AG20443 (cell line): ENCODE measurements around the gene NPTN.
"Not testable (repeated sequence)": the region's sequence is repeated elsewhere in the genome, so short reads cannot be mapped to it uniquely, and the experiment has no call there.

Experiments
- DNase-seq: peaks from one replicate; pipeline ENCODE4 v3.0.0; 2012; ENCODE audit warnings: low spot score, mixed read lengths

NPTN gene

GRCh38 chr15:73570355-73571032 is 62.7 kb downstream of the NPTN start:
- DNase-seq, result no peak

- DNase-seq, result no peak
Measured at GRCh38 chr15:73569361-73569760, 63.8 kb downstream of the NPTN start.

GRCh38 chr15:73568564-73569280 is 64.5 kb downstream of the NPTN start:
- DNase-seq, result no peak

- DNase-seq, result no peak
Measured at GRCh38 chr15:73567020-73567419, 66.2 kb downstream of the NPTN start.

GRCh38 chr15:73564255-73564654 is 68.9 kb downstream of the NPTN start:
- peak; percentile 71 for DNase-seq

- DNase-seq, result peak; percentile 31
Measured at GRCh38 chr15:73560501-73561117, 72.6 kb downstream of the NPTN start.

GRCh38 chr15:73558529-73558928 is 74.7 kb downstream of the NPTN start:
- DNase-seq, result no peak

- no peak for DNase-seq
Measured at GRCh38 chr15:73555080-73555479, 78.1 kb downstream of the NPTN start.

- no peak for DNase-seq
Measured at GRCh38 chr15:73550190-73550589, 83.0 kb downstream of the NPTN start.

- DNase-seq, result not testable (repeated sequence)
Measured at GRCh38 chr15:73548925-73549324, 84.3 kb downstream of the NPTN start.

GRCh38 chr15:73541479-73541878 is 91.7 kb downstream of the NPTN start:
- DNase-seq, result no peak

GRCh38 chr15:73540161-73540560 is 93.0 kb downstream of the NPTN start:
- DNase-seq, result no peak

GRCh38 chr15:73539212-73540128 is 93.7 kb downstream of the NPTN start:
- no peak for DNase-seq

GRCh38 chr15:73538563-73539211 is 94.5 kb downstream of the NPTN start:
- DNase-seq, result no peak

GRCh38 chr15:73538123-73538522 is 95.1 kb downstream of the NPTN start:
- DNase-seq, result no peak

- peak; percentile 11 for DNase-seq
Measured at GRCh38 chr15:73530649-73531048, 102.5 kb downstream of the NPTN start.

- no peak for DNase-seq
Measured at GRCh38 chr15:73527598-73527997, 105.6 kb downstream of the NPTN start.

GRCh38 chr15:73524919-73525318 is 108.3 kb downstream of the NPTN start:
- no peak for DNase-seq

- no peak for DNase-seq
Measured at GRCh38 chr15:73522011-73522410, 111.2 kb downstream of the NPTN start.

- DNase-seq, result no peak
Measured at GRCh38 chr15:73518876-73519733, 114.1 kb downstream of the NPTN start.
